NCI-H1417 treated with DMSO at 0.1 percent for 48 hours (cell line): Measurements from ENCODE around the gene TFEB.

ENCODE experiments used
- DNase-seq: peaks from one replicate; lab custom pipeline; 2025; lab: John Stamatoyannopoulos, UW

TFEB gene

GRCh38 chr6:41722969-41723529 is 12.4 kb downstream of the TFEB start:
- DNase-seq, result no peak

- DNase-seq, result no peak
These were observed 14.0 kb downstream of the TFEB start for GRCh38 chr6:41721414-41721813.

- no peak for DNase-seq
These were observed 14.6 kb downstream of the TFEB start for GRCh38 chr6:41720783-41721182.

- no peak for DNase-seq
These were observed 15.2 kb downstream of the TFEB start for GRCh38 chr6:41720262-41720620.

- no peak for DNase-seq
These were observed 15.8 kb downstream of the TFEB start for GRCh38 chr6:41719436-41720261.

GRCh38 chr6:41718828-41719227 is 16.6 kb downstream of the TFEB start:
- DNase-seq, result no peak

GRCh38 chr6:41717392-41717736 is 18.0 kb downstream of the TFEB start:
- DNase-seq, result no peak

- DNase-seq, result no peak
These were observed 18.7 kb downstream of the TFEB start for GRCh38 chr6:41716516-41717391.

GRCh38 chr6:41715795-41716515 is 19.5 kb downstream of the TFEB start:
- no peak for DNase-seq

- DNase-seq, result no peak
These were observed 20.7 kb downstream of the TFEB start for GRCh38 chr6:41714556-41715273.

- no peak for DNase-seq
These were observed 21.6 kb downstream of the TFEB start for GRCh38 chr6:41713650-41714291.

- no peak for DNase-seq
These were observed 22.2 kb downstream of the TFEB start for GRCh38 chr6:41713159-41713649.

- DNase-seq, result no peak
These were observed 22.7 kb downstream of the TFEB start for GRCh38 chr6:41712651-41713103.

- DNase-seq, result no peak
These were observed 23.9 kb downstream of the TFEB start for GRCh38 chr6:41711323-41712038.

GRCh38 chr6:41709375-41709774 is 26.0 kb downstream of the TFEB start:
- DNase-seq, result no peak

GRCh38 chr6:41708856-41709255 is 26.6 kb downstream of the TFEB start:
- DNase-seq, result no peak

GRCh38 chr6:41707565-41708200 is 27.7 kb downstream of the TFEB start:
- DNase-seq, result no peak

GRCh38 chr6:41706876-41707564 is 28.4 kb downstream of the TFEB start:
- no peak for DNase-seq
